Measurements from ENCODE around the gene KRT26.
"Not testable (repeated sequence)": the region's sequence is repeated elsewhere in the genome, so short reads cannot be mapped to it uniquely, and the experiment has no call there.

KRT26 gene

GRCh38 chr17:40793832-40794231, 21.8 kb upstream of the KRT26 start:
- DNase-seq = no peak

GRCh38 chr17:40791787-40792436, 19.9 kb upstream of the KRT26 start:
- no peak for DNase-seq

DNA sequence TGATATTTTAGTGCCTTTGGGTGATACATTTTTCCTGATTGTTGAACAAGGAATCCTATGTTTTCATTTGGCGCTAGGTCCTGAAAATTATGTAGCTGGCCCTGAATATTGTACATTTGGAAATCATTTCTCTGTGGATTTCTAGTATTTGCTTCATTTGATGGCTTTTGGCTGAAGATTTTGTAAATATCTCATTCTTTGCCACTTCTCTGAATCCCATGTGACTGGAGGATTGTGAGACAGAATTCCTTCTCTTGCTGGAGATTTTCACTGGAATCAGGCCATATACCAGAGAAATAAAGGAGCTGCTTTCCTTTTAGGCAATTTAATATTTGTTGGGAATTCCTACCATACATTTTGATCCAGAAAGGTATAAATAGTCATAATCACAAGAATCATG, 19.1 kb upstream of the KRT26 start:
- no peak for DNase-seq

DNA sequence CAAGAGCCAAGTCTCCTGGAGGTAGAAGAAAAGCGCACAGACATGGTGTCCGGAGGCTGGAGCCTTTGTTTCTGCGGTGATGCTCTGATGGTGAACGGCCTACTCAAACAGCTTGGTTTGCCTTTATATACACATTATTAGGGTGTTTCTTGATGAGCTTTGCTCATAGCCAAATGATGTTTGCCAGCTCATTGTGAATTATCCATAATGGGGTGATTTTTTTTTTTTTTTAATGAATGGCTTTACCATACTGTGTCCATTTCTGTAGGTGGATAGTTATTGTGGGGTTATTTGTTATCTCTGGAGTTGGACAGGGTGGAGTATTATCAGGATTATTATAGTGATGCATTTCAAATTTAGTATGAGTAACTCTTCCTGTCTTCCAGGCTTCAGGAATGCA, 10.4 kb upstream of the KRT26 start, which contains the start of gene KRT27:
Gene KRT27 (minus strand): TSS at position 101 of the 400 bp plus-strand sequence. CDS start 57 bp downstream, at position 44.
- DNase-seq = no peak

DNA sequence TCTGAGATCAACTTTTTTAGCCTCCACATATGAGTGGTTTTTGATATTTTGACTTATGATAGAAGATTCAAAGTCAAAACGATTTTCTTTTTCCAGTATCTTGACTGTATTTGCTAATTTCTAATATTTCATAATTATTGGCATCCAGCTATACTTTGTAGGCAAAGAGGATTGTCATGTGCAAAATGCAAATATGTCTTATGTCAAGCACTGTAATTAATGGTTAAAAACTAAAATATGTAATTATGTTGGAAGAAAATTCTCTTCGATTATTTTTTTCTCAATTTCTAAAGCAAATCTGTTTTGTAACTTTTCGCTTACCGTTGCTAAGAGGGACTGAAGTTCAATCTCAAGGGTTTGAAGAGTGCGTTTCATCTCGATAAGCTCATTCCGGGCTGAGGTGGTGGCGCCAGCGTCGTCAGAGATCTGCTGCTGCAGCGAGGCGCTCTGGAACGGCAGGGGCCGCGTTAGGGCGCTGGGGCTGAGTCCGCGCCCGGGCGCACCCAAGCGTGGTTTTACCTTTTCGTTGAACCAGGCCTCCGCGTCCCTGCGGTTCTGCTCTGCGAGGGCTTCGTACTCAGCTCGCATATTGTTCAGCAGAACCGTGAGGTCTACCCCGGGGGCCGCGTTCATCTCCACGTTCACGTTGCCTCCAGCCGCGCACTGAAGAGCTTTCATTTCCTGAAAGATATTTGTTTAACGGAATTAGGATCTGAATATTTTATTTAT, 7.3 kb upstream of the KRT26 start:
- DNase-seq = peak; percentile 25

DNA sequence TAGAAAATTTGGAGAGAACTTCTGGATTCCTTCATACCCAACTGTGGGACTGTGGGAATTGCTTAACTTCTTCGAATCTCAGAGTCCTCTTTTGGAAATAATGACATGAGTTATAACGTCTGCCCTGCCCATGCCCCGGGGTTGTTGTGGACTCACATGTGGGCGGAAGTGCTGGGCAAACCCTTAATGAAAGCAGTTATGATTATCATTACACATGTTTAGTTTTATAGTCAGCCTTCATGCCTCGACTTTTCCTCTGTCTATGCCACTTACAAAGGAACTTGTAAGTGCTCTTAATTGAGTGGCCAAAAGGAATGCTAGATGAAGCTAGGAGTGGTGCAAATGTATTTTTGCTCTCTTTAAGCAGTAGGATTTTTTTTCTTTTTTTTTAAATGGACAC, 6.5 kb upstream of the KRT26 start:
- DNase-seq = no peak

DNA sequence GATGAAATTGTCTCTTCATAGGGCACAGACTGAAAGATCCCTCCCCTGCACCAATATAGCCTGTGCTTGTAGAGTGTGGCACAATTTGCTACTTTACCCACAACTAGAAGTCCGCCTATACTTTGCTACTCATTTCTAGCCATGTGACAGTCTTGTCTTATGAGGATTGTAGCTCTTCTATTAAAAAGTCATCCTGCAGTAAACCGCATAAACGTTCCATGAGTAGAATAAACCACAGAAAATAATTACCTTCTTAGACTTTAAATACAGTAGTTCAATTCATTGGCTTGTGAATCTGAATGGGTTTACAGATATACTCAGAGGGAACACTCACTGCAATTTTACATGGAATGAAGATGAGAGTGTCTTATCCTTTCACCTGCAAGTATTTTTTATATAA, 6.0 kb upstream of the KRT26 start:
- no peak for DNase-seq

DNA sequence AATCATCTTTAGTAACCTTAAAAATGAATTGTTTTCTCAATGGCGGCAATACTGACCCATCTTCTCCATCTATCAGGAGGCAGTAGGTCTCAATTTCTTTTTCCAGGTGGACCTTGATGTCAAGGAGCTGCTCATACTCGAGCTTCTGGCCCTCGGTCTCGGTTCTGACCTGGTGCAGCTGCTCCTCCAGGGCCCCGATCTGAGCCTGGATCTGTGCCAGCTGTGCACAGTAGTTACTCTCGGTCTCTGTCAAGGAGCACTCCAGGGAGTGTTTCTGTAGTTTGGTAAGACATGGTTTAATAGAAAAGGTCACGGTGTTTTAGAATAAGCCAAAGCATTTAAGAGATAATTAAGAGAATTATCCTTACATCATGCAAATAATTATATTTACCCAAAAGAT, 5.5 kb upstream of the KRT26 start:
- DNase-seq = no peak

DNA sequence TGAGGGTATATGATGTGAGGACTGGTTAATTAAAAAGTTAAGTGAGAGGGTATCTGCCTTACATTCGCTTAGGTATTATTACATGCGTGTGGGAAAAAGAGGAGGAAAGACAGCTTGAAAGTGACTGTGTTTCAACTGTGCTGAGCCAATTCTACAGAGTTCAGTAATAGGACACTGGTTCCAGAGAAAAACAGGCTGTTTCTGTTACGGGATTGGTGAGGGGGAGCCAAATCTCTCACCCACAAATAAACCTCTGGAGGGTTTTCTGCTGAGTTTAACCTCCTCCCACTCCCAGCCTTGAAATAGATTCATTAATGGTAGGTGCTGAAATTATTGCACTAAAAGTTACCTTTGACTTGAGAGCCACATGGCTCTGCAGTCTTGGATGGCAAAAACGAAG, 3.9 kb upstream of the KRT26 start:
- no peak for DNase-seq

DNA sequence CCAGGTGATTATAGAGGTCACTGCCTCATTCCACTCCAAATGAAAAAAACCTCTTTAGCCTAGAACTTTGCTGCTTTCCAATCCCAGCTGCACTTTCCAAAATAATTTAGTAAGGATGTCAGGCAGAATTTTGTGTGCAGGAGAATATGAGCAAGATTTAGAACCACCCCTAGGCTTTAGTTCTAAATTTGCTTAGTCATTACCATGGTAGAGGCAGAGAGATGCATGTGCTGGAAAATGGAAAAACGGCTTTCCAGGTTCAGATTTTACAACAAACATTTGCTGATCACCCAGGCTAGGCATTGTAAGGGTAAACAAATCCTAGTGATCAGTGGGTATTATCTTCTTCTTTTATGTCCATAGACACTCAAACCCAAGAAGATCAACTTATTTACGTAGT, 6.3 kb downstream of the KRT26 start:
- no peak for DNase-seq

GRCh38 chr17:40763752-40764151, 8.2 kb downstream of the KRT26 start:
- no peak for DNase-seq

- no peak for DNase-seq
Measured at GRCh38 chr17:40760105-40761016, 11.6 kb downstream of the KRT26 start.

GRCh38 chr17:40755231-40755630, 16.8 kb downstream of the KRT26 start, which contains the start of gene KRT25:
Gene KRT25 (minus strand): TSS chr17:40755331. CDS start chr17:40755271, 60 bp downstream.
- no peak for DNase-seq

- no peak for DNase-seq
Measured at GRCh38 chr17:40753804-40754203, 18.2 kb downstream of the KRT26 start.

GRCh38 chr17:40751065-40751464, 20.9 kb downstream of the KRT26 start:
- DNase-seq = no peak

DNA sequence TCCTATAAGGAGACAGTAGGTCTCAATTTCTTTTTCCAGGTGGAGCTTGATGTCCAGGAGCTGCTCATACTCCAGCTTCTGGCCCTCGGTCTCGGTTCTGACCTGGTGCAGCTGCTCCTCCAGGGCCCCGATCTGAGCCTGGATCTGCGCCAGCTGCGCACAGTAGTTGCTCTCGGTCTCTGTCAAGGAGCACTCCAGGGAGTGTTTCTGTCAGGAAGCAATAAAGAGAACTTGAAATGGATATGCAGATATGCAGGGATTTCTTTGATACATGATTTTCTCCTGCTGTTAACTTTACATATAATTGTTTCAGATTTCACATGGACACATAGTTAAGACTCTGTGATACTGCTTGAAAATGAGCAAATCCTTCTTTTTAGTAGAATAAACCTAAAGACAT, 21.6 kb downstream of the KRT26 start:
- DNase-seq = no peak

DNA sequence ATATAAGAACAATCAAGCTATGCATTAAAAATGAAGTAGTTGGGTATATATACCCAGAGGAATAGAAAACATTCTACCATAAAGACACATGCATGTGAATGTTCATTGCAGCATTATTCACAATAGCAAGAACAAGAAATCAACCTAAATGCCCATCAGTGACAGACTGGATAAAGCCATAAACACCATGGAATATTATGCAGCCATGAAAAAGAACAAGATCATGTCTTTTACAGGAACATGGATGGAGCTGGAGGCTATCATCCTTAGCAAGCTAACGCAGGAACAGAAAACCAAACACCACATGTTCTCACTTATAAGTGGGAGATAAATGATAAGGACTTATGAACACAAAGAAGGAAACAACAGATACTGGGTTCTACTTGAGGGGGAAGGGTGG, 23.3 kb downstream of the KRT26 start:
- not testable (repeated sequence) for DNase-seq

DNA sequence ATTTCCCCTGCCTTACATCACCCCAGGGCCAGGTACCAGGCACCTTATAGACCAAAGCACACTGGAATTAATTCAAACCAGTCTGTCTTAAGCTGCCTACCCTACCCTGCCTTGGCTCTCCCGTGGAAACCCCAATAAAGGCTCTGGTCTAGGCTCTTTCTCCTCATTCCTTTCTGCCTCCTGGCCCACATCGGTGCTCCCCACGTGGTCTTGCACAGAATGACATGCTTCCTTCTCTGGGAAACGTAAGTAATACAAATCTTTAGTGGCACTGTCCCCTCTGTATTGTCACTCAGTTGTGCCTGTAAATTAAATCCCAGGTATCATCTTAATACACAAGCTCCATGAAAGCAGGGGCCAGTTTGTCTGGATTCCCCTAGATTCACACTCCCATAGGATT, 33.4 kb downstream of the KRT26 start:
- no peak for DNase-seq

GRCh38 chr17:40735016-40735415, 37.0 kb downstream of the KRT26 start:
- DNase-seq = no peak

DNA sequence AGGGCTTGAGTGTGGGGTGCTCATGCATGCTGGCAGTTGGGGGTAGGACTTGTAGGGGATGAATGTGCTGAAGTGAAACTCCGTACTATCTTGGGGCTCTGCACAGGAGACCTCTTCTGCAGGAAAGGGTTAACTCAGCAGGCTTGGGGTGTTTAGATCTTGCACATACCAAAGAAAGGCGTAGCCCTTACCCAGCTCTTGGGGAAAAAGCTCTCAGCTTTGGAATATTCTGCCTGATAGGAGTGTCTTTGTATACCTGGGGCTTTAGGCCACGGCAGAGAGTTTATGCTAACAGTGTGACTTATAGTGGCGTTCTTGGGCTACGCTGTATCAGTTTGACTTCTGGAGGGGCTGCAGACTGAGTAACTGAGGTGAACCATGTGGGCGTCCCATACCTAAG, 38.0 kb downstream of the KRT26 start:
- no peak for DNase-seq

GRCh38 chr17:40730970-40731369, 41.0 kb downstream of the KRT26 start:
- DNase-seq = no peak

DNA sequence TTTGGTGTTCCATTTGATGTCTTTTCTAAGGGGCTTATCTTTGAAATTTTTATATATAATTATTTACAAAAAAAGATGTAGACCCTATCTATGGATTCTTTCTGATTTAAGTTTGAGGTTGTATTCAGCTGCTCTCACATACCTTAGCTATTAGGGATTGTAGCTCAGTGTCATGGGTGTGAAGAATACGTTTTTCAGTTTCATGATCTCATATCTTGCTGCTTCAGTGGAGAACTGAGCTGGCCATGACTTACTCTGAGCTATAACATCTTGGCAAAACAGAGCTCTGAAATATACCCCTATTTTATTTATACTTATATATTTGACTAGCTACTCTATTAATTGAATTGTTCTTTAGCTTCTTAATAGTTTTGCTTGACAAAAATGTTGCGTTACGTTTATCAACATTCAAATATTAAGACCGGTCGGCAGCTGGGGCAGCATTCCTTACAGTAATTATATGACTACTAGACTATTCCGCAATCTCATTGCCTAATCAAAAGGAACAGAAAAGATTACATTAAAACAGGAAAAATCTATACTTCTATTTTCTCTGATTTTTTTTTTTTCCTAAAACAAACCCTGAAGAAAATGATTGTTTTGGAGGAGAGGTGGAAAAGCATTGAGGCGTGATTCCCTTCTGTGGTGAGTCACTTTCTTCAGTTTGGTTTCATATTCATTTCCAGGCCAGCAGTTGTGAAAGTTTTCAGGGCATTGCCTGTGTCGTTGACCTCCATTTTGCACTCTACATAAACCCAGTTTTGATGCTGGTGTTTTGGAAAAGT, 44.4 kb downstream of the KRT26 start:
- no peak for DNase-seq

DNA sequence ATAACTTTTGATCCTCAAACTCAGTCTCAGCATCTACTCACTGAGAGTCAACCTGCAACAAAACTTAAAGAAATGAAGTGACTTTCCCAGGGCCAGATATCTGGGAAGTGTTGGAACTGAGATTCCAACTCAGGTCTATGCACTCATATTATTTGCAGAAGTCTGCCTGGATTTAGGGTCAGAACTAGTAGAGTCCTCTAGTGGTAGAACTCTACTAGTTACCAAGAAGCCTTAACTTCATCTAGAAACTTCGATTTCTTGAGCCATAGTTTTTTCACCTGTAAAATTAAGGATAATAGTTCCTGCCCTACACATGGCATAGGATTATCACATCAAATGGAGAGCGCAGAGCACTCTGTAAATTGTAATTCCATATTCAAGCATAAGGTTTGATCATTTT, 45.1 kb downstream of the KRT26 start:
- DNase-seq = no peak

All from stimulated activated CD4-positive, alpha-beta T cell treated with anti-CD3 and anti-CD28 coated beads, Interleukin-4, amount 100 ng/mL, for 1 hour (primary cell).